Kidney glomerular epithelial cell (primary cell): Measurements from ENCODE around the gene PHACTR4.
"Not testable (repeated sequence)": the region's sequence is repeated elsewhere in the genome, so short reads cannot be mapped to it uniquely, and the experiment has no call there.

Source experiments
- DNase-seq: peaks from one replicate; lab custom pipeline; 2025; lab: John Stamatoyannopoulos, UW

The PHACTR4 gene

GRCh38 chr1:28437264-28437923 lies 67.9 kb downstream of the PHACTR4 start:
- DNase-seq: peak; percentile 62

GRCh38 chr1:28437924-28438699 lies 68.6 kb downstream of the PHACTR4 start:
- DNase-seq: peak; percentile 93

GRCh38 chr1:28439320-28439719 lies 69.8 kb downstream of the PHACTR4 start:
- DNase-seq: no peak

GRCh38 chr1:28441674-28442073 lies 72.1 kb downstream of the PHACTR4 start:
- no peak for DNase-seq

GRCh38 chr1:28443550-28443949 lies 74.0 kb downstream of the PHACTR4 start:
- no peak for DNase-seq

GRCh38 chr1:28447679-28448078 lies 78.1 kb downstream of the PHACTR4 start:
- no peak for DNase-seq

- not testable (repeated sequence) for DNase-seq
Measured at GRCh38 chr1:28448094-28448611, 78.6 kb downstream of the PHACTR4 start.

- no peak for DNase-seq
Measured at GRCh38 chr1:28449904-28450303, 80.4 kb downstream of the PHACTR4 start.

- DNase-seq: no peak
Measured at GRCh38 chr1:28450561-28450960, 81.0 kb downstream of the PHACTR4 start.

- no peak for DNase-seq
Measured at GRCh38 chr1:28451011-28451410, 81.5 kb downstream of the PHACTR4 start.

GRCh38 chr1:28456078-28456477 lies 86.5 kb downstream of the PHACTR4 start:
- DNase-seq: no peak

- no peak for DNase-seq
Measured at GRCh38 chr1:28457678-28458077, 88.1 kb downstream of the PHACTR4 start.

GRCh38 chr1:28458237-28459228 lies 89.0 kb downstream of the PHACTR4 start:
- no peak for DNase-seq

GRCh38 chr1:28466226-28466778 lies 96.8 kb downstream of the PHACTR4 start:
- DNase-seq: no peak

GRCh38 chr1:28470146-28470545 lies 100.6 kb downstream of the PHACTR4 start:
- DNase-seq: no peak

- DNase-seq: not testable (repeated sequence)
Measured at GRCh38 chr1:28479497-28479896, 110.0 kb downstream of the PHACTR4 start.

- DNase-seq: peak; percentile 48
Measured at GRCh38 chr1:28480308-28480707, 110.8 kb downstream of the PHACTR4 start.

GRCh38 chr1:28482138-28482537 lies 112.6 kb downstream of the PHACTR4 start:
- no peak for DNase-seq

GRCh38 chr1:28482702-28483101 lies 113.2 kb downstream of the PHACTR4 start:
- no peak for DNase-seq

- DNase-seq: no peak
Measured at GRCh38 chr1:28494737-28495136, 125.2 kb downstream of the PHACTR4 start.

- no peak for DNase-seq
Measured at GRCh38 chr1:28499553-28499952, 130.0 kb downstream of the PHACTR4 start.

- no peak for DNase-seq
Measured at GRCh38 chr1:28501925-28502324, 132.4 kb downstream of the PHACTR4 start.
